Adrenal gland (tissue), 5 donors: ENCODE data around the gene RDH11.

Experiments used
- POLR2A ChIP-seq, 2 donors: fragments of 450-650 bp; IDR thresholded peaks; one replicate each; pipeline ENCODE4 v1.6.1; 2017; ENCODE audit warnings: antibody characterized with exemption in 2 of 2, mild to moderate bottlenecking in 2 of 2, moderate library complexity in 1 of 2
- TF ChIP-seq, protein P1 (sequence below), 6 experiments: fragments of 450-650 bp in 4 of 6; fragments of 200-600 bp in 2 of 6; sonication (generic) in 1 of 6; IDR thresholded peaks; 1 replicate in 5 of 6; 2 replicates in 1 of 6; pipeline versions ENCODE4 v1.5.1 to v1.8.0; 2016 to 2021; ENCODE audit warnings: antibody characterized with exemption in 6 of 6, mild to moderate bottlenecking in 2 of 6, moderate library complexity in 1 of 6
- donor health status: DM: no; HTN: no; CAD: no.

DNA sequence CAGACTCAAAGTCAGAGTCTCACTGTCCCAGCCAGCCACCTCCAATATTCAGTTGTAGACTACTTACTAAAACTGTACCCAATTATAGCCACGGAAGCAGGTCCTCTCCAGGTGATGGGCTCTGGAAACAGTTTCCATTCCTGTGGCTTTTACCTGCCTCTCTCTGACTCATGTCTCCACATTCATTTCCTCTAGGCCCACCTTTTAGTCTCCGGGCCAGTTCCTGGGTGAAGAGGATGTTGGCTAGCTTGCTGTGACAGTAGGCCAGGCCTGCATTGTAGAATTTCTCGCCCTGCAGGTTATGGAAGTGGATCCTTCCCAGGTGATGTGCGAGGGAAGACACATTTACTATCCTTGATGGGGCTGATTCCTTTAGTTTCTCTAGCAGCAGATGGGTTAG is 5.6 kb downstream of the RDH11 start:
- no peak for TF ChIP-seq POLR2A (IDR thresholded peaks at IDR 0.05)
- TF ChIP-seq, protein P1, sequence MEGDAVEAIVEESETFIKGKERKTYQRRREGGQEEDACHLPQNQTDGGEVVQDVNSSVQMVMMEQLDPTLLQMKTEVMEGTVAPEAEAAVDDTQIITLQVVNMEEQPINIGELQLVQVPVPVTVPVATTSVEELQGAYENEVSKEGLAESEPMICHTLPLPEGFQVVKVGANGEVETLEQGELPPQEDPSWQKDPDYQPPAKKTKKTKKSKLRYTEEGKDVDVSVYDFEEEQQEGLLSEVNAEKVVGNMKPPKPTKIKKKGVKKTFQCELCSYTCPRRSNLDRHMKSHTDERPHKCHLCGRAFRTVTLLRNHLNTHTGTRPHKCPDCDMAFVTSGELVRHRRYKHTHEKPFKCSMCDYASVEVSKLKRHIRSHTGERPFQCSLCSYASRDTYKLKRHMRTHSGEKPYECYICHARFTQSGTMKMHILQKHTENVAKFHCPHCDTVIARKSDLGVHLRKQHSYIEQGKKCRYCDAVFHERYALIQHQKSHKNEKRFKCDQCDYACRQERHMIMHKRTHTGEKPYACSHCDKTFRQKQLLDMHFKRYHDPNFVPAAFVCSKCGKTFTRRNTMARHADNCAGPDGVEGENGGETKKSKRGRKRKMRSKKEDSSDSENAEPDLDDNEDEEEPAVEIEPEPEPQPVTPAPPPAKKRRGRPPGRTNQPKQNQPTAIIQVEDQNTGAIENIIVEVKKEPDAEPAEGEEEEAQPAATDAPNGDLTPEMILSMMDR (IDR thresholded peaks at IDR 0.05): no peak
